Loucy (cell line): ENCODE data around the gene MUC16.

Experiments
- CTCF ChIP-seq: fragments of 200-600 bp; sonication (generic); conservative IDR thresholded peaks from 2 replicates; pipeline ENCODE4 v1.5.1; 2014; ENCODE audit warnings: mild to moderate bottlenecking, antibody characterized with exemption, low read length
- EZH2phosphoT487 ChIP-seq: fragments of 200-600 bp; IDR thresholded peaks from 2 replicates; pipeline ENCODE4 v1.6.1; 2018; ENCODE audit warnings: antibody characterized with exemption, mild to moderate bottlenecking, moderate library complexity, borderline replicate concordance

GRCh38 chr19:9039728-9040127, 29.5 kb upstream of the MUC16 start:
- TF ChIP-seq CTCF: no peak
- TF ChIP-seq EZH2phosphoT487: no peak
